ENCODE results near the gene IL5.
A peak's percentile ranks its signal among the peaks of the same experiment; 100 is the strongest.

IL5 gene

GRCh38 chr5:132497488-132497997 is 45.8 kb downstream of the IL5 start:
- Histone ChIP-seq H4K20me1 (ENCODE audit: control insufficient read depth, insufficient read depth, low read depth, low read length) (no peaks in the 10 kb centered on the region), H3K36me3 (ENCODE audit: control insufficient read depth, low read length) (no peaks in the 10 kb centered on the region), H3K4me2 (ENCODE audit: low read length) (peak overlapping the region; percentile 81), H3K79me2 (ENCODE audit: control insufficient read depth, low read length) (no peaks in the 10 kb centered on the region), H3K4me1 (ENCODE audit: control insufficient read depth, low read length) (peaks cover 34% of the 10 kb centered on the region), H3K27ac (ENCODE audit: low read depth, low read length) (no peak overlapping the region), H3K9me3 (ENCODE audit: control insufficient read depth, insufficient read depth, low read length) (no peaks in the 10 kb centered on the region), H3K9me2 (replicated peaks; ENCODE audit: control insufficient read depth, low read length) (no peaks in the 10 kb centered on the region), H3K4me3 (ENCODE audit: low read length) (no peak overlapping the region), H3K27me3 (ENCODE audit: control insufficient read depth, low read length) (peaks cover 37% of the 10 kb centered on the region), H3F3A (ENCODE audit: control insufficient read depth, insufficient read depth) (peaks cover 4% of the 10 kb centered on the region)
- TF ChIP-seq, protein P1, sequence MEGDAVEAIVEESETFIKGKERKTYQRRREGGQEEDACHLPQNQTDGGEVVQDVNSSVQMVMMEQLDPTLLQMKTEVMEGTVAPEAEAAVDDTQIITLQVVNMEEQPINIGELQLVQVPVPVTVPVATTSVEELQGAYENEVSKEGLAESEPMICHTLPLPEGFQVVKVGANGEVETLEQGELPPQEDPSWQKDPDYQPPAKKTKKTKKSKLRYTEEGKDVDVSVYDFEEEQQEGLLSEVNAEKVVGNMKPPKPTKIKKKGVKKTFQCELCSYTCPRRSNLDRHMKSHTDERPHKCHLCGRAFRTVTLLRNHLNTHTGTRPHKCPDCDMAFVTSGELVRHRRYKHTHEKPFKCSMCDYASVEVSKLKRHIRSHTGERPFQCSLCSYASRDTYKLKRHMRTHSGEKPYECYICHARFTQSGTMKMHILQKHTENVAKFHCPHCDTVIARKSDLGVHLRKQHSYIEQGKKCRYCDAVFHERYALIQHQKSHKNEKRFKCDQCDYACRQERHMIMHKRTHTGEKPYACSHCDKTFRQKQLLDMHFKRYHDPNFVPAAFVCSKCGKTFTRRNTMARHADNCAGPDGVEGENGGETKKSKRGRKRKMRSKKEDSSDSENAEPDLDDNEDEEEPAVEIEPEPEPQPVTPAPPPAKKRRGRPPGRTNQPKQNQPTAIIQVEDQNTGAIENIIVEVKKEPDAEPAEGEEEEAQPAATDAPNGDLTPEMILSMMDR (IDR thresholded peaks at IDR 0.05; ENCODE audit: low read depth, low read length, poor library complexity, severe bottlenecking): no peak

DNA sequence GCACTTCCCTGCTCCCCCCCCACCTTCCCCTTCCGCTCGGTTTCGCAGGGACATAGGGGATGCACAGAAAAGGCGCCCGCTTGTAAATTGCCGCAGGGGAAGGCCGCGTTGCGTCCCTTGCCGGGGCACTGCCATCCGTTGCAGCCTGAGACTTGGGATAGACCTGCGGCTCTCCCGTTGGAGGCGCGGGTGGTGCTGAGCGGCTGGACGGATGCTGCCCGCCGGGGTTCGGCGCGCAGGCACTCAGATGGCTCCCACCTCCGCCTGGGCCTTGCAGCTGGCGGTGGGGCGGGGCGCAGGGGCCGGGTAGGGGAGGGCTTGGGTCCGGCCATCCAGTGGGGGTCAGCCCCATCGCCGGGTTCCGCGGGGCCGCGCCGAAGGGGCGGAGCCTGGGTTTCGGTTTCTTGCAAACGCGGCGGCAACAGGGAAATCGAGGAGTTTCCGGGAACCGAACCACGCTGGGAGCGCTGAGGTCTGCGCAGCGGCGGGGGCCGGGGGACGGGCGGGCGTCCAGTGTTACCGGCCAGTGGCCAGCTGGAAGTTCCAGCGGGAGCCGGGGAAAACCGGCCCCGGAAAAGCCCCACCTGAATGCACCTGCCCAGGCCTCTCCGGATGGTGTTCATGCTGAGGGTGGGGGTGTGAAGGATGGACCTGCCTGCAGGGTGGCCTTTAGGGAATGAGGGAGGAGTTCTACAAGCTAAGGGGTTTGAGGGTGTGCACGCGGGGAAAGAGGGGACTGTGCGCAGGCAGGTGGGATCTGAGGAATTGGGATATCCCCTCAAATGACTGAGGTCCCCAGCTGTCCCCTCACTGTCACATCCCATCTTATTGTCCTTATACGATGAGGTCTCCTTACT is 46.5 kb downstream of the IL5 start:
- no peaks in the 10 kb centered on the region for H4K20me1 ChIP-seq (ENCODE audit: control insufficient read depth, insufficient read depth, low read depth, low read length)
- peaks cover 4% of the 10 kb centered on the region for H3F3A ChIP-seq (ENCODE audit: control insufficient read depth, insufficient read depth)
- peaks cover 36% of the 10 kb centered on the region for H3K4me1 ChIP-seq (ENCODE audit: control insufficient read depth, low read length)
- no peaks in the 10 kb centered on the region for H3K9me3 ChIP-seq (ENCODE audit: control insufficient read depth, insufficient read depth, low read length)
- H3K27me3 ChIP-seq (ENCODE audit: control insufficient read depth, low read length): peaks cover 44% of the 10 kb centered on the region
- TF ChIP-seq EZH2phosphoT487 (IDR thresholded peaks at IDR 0.05; ENCODE audit: borderline replicate concordance, low read length): no peak
- TF ChIP-seq, protein P1 (IDR thresholded peaks at IDR 0.05; ENCODE audit: low read depth, low read length, poor library complexity, severe bottlenecking): no peak
- no peaks in the 10 kb centered on the region for H3K36me3 ChIP-seq (ENCODE audit: control insufficient read depth, low read length)
- no peak overlapping the region for H3K27ac ChIP-seq (ENCODE audit: low read depth, low read length)
- H3K79me2 ChIP-seq (ENCODE audit: control insufficient read depth, low read length): no peaks in the 10 kb centered on the region
- H3K4me3 ChIP-seq (ENCODE audit: low read length): peak overlapping the region; percentile 75
- H3K4me2 ChIP-seq (ENCODE audit: low read length): peak overlapping the region; percentile 81
- no peaks in the 10 kb centered on the region for H3K9me2 ChIP-seq (replicated peaks; ENCODE audit: control insufficient read depth, low read length)

- peaks cover 41% of the 10 kb centered on the region for H3K4me1 ChIP-seq (ENCODE audit: control insufficient read depth, low read length)
- H3K4me3 ChIP-seq (ENCODE audit: low read length): peak overlapping the region; percentile 75
- TF ChIP-seq, protein P1 (IDR thresholded peaks at IDR 0.05; ENCODE audit: low read depth, low read length, poor library complexity, severe bottlenecking): no peak
- no peak for TF ChIP-seq EZH2phosphoT487 (IDR thresholded peaks at IDR 0.05; ENCODE audit: borderline replicate concordance, low read length)
- no peaks in the 10 kb centered on the region for H3K9me3 ChIP-seq (ENCODE audit: control insufficient read depth, insufficient read depth, low read length)
- H3K27me3 ChIP-seq (ENCODE audit: control insufficient read depth, low read length): peaks cover 50% of the 10 kb centered on the region
- no peaks in the 10 kb centered on the region for H3K9me2 ChIP-seq (replicated peaks; ENCODE audit: control insufficient read depth, low read length)
- H3K36me3 ChIP-seq (ENCODE audit: control insufficient read depth, low read length): no peaks in the 10 kb centered on the region
- H3K79me2 ChIP-seq (ENCODE audit: control insufficient read depth, low read length): no peaks in the 10 kb centered on the region
- H4K20me1 ChIP-seq (ENCODE audit: control insufficient read depth, insufficient read depth, low read depth, low read length): no peaks in the 10 kb centered on the region
- H3K4me2 ChIP-seq (ENCODE audit: low read length): peak overlapping the region; percentile 81
- peak overlapping the region; percentile 37; the same call in 1 of the 2 replicates for H3K27ac ChIP-seq (ENCODE audit: low read depth, low read length)
- peaks cover 4% of the 10 kb centered on the region for H3F3A ChIP-seq (ENCODE audit: control insufficient read depth, insufficient read depth)
These were observed 47.1 kb downstream of the IL5 start for GRCh38 chr5:132496191-132496630.
